Stimulated activated CD4-positive, alpha-beta T cell treated with anti-CD3 and anti-CD28 coated beads, Interleukin-12 subunit alpha, Interleukin-12 subunit beta, amount 100 ng/mL, for 24 hours (primary cell): ENCODE measurements around the gene RTBDN.

Experiments used
- DNase-seq, 2 experiments: peaks; one replicate each; pipeline ENCODE4 v3.0.0-alpha.2; 2020; ENCODE audit warnings: low read depth in 2 of 2

The RTBDN gene

DNA sequence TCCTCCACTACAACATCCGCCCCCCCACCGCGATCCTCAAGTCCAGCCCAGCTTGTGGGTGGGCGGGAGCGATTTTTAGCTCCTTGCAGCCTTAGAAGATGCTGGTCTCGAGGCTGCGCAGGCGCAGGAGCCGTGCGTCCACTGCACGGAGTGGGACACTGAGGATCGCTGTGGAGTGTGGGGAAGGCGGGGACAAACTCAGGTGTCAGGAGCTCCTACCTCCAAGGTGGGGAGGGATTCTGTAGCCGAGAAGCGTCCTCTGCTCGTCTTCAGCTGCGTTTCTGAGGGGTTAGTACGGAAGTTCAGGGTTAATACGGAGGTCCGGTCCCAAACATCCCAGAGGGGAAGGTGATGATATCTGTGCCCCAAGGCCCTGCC, at the start of gene RTBDN:
TSS of gene RTBDN (minus strand) at position 14 of the 378 bp plus-strand sequence. CDS start 4,600 bp downstream, outside the sequence.
- DNase-seq = no peak

DNA sequence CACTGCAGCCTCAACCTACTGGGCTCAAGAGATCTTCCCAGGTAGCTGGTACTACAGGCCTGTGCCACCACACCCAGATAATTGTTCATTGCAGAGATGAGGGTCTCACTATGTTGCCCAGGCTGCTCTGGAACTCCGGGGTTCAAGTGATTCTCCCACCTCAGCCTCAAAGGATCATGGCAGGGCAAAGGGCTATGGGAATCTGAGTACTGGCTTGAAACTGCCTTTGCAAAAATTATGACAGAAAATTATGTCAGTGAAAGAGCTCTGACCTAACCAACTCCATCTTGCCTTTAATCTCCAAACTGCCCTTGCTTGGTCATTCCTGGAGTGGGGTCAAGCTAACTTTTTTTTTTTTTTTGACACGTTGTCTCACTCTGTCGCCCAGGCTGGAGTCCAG, 48.2 kb upstream of the RTBDN start:
- DNase-seq = no peak

DNA sequence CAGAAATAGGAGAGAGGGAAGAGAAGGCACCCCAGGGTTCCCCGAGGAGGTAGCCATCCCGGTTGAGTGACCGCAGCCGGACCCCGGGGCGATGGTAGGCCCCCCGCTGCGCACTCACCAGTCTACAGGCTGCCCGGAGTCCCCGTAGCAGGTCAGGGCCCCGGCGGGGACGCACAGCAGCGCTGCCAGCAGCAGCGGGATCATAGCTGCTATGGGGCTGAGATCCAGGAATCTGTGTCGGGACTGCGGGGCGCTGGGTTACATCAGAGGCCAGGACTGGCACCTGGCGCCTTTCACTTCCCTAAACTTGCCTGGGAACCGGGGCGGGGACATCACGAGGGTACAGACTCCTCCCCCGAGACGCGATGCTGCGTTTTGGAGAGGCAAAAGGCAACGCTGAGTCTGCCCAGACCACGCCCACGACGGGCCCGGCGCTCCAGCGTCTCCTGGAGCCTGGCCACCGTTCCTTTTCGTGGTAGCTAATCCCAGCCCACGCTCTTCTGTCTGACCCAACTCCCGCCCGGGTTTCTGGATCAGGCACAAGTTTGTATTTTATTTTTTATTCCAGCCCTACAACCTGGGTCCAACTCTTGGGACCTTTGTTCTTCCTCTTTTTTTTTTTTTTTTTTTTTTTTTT, 46.9 kb upstream of the RTBDN start, which contains the start of gene DNASE2:
TSS of gene DNASE2 (minus strand) at position 278 of the 637 bp plus-strand sequence. CDS start at position 204, 74 bp downstream.
- DNase-seq = peak; percentile 80 to 93

DNA sequence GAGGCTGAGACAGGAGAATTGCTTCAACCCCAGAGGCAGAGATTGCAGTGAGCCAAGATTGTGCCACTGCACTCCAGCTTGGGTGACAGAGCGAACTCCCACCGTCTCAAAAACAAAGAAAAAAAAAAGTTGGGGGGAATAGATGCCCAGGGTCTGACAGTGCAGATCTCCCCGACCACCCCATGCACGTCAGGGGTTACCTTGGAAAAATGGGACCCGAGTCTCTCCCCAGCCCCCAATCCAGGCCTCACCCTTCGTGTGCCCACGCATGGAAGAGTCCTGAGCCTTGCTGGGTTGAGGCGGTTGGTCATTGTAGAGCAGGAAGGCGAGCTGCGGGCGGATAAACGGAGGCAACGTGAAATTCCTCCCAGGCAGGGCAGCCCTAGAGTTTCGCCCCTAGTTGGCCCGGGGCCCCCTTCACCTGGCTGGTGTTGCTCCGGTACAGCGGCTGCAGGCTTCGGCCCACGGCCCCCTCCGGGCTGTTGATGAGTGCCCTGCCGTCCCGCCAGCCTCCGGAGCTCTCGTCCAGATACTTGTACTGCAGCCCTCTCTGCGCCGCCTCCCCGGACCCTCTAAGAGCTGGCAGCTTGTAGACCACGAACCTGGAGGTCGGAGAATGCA, 46.3 kb upstream of the RTBDN start:
- DNase-seq = no peak

DNA sequence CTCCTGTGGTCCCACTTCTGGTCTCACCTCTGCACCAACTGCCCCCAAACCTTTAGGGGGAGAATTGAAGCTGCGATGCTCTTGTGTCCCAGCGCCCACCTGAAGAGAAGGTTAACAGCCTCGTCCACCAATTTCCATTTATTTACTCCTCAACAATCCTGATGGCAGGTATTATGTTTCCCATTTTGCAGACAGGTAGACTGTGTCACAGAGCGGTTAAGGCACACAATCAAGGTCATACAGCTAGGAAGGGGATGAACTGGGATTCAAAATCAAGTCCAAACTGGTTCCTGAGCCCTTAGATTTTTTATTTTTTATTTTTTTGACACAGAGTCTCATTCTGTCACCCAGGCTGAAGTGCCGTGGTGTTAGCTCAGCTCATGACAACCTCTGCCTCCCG, 40.7 kb upstream of the RTBDN start:
- DNase-seq = no peak

DNA sequence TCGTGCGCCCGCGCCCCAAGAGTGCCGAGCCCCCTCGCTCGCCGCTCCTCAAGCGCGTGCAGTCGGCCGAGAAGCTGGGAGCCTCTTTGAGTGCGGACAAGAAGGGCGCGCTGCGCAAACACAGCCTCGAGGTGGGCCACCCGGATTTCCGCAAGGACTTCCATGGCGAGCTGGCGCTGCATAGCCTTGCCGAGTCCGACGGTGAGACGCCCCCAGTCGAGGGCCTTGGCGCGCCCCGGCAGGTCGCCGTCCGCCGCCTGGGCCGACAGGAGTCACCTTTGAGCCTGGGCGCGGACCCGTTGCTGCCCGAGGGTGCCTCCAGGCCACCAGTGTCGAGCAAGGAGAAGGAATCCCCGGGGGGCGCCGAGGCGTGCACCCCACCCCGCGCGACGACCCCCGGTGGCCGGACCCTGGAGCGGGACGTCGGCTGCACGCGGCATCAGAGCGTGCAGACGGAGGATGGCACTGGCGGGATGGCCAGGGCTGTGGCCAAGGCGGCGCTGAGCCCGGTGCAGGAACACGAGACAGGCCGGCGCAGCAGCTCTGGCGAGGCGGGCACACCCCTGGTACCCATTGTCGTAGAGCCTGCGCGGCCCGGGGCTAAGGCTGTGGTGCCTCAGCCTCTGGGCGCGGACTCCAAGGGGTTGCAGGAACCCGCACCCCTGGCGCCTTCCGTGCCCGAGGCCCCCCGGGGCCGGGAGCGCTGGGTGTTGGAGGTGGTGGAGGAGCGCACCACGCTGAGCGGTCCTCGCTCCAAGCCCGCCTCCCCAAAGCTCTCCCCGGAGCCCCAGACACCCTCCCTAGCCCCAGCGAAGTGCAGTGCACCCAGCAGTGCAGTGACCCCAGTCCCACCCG, 39.7 kb upstream of the RTBDN start:
- no peak for DNase-seq

DNA sequence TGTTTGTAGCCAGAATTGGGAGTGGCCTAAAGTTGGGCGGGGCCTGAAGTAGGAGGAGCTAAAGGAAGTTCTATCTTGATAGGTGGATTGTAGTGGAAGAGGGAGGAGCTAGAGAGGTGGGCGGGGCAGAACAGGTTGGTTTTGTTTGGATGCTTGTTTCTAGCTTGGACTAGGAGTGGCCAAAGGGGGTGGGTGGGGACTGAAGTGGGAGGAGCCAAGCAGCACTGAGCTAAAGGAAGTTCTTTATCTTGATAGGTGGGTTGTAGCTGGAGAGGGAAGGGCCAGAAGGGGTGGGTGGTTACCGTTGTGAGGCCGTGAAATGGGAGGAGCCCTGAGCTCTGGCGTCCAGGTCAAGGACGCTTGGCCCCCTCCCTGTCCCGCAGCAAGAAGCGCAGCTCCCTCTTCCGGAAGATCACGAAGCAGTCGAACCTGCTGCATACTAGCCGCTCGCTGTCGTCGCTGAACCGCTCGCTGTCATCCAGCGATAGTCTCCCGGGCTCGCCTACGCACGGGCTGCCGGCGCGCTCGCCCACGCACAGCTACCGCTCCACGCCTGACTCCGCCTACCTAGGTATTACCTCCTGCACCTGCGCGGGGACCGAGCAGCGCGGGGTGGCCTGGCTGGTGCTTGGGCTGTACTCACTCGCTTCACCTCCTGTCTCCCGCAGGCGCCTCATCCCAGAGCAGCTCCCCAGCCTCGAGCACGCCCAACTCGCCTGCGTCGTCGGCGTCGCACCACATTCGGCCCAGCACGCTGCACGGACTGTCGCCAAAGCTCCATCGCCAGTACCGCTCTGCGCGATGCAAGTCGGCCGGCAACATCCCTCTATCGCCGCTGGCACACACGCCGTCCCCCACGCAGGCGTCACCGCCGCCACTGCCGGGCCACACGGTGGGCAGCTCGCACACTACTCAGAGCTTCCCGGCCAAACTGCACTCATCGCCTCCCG, 38.8 kb upstream of the RTBDN start:
- peak in 1 of 2 experiments; percentile 43 for DNase-seq

DNA sequence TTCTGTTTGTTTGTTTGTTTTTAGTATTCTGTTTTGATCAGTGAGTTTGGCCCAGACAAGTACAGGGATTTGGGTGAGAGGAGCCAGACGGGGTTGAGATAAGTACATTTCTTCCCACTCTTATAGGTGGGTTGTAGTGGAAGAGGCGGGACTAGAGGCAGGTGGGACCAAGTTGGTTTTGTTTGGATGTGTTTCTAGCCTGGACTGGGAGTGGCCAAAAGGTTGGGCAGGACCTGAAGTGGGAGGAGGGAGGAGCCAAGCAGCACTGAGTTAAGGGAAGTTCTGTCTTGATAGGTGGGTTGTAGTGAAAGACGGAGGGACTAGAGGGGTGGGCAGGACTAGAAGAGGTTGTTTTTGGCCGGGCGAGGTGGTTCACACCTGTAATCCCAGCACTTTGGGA, 37.9 kb upstream of the RTBDN start:
- DNase-seq = no peak

DNA sequence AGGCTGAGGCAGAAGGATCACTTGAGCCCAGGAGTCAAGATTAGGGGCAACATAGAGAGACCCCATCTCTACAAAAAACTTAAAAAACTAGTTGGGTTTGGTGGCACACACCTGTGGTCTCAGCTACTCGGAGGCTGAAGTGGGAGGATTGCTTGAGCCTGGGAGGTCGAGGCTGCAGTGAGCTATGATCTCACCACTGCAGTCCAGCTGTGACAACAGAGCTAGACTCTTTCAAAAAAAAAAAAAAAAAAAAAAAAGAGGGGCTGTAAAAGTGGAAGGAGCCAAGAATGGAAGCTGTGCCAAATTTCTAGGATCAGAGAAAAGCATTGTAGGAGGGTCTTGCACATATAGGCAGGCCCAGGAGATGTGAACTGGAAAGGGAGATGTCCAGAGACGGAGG, 37.3 kb upstream of the RTBDN start:
- no peak for DNase-seq

DNA sequence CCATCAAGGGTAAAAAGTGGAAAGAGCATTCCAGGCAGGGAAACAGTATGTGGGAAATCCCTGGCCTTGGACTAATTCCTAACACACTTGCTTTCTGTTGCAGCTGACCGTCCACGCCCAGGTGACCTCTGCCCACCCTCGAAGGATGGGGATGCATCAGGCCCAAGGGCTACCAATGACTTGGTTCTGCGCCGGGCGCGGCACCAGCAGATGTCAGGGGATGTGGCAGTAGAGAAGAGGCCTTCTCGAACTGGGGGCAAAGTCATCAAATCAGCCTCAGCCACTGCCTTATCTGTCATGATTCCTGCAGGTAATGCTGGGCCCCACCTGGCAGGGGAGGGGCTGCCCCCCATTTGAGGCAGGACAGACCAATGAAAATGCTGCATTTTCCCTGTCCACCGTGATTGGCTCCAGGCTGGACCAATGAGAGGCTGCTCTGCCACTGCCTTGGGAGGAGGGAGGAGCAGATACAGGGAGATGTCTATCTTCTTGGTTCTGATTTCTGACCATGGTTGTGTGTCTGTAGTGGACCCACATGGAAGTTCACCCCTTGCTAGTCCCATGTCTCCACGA, 34.2 kb upstream of the RTBDN start:
- DNase-seq = no peak

DNA sequence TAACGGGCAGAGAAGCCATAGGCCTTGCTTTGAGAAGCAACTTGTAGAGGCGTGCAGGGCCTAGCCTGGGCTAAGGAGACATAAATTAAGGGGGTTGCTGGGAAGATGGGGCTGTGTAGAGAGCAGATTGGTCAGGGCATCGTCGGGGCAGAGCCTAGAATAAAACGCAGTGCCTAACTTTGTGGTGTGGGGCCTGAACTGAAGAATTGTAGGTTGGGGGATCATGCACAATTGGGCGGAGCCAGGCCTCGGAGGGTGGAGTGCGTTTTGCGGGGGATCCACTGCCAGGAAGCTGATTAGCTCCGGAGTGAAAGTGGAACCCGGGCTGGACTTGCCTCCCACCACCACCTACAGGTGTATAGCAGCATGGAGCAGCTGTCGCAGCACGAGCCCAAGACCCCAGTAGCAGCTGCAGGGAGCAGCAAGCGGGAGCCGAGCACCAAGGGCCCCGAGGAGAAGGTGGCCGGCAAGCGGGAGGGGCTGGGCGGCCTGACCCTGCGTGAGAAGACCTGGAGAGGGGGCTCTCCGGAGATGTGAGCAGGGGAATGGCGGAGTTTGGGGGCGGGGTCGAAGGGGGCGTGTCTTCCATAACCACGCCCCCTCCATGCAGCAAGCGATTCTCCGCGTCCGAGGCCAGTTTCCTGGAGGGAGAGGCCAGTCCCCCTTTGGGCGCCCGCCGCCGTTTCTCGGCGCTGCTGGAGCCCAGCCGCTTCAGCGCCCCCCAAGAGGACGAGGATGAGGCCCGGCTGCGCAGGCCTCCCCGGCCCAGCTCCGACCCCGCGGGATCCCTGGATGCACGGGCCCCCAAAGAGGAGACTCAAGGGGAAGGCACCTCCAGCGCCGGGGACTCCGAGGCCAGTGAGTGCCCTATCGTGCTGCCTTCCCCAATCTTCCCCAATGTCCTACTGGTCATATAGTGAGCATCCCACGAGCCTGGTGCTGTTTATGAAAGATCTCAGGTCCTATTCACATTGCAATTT, 33.0 kb upstream of the RTBDN start:
- DNase-seq = peak; percentile 43 to 57

DNA sequence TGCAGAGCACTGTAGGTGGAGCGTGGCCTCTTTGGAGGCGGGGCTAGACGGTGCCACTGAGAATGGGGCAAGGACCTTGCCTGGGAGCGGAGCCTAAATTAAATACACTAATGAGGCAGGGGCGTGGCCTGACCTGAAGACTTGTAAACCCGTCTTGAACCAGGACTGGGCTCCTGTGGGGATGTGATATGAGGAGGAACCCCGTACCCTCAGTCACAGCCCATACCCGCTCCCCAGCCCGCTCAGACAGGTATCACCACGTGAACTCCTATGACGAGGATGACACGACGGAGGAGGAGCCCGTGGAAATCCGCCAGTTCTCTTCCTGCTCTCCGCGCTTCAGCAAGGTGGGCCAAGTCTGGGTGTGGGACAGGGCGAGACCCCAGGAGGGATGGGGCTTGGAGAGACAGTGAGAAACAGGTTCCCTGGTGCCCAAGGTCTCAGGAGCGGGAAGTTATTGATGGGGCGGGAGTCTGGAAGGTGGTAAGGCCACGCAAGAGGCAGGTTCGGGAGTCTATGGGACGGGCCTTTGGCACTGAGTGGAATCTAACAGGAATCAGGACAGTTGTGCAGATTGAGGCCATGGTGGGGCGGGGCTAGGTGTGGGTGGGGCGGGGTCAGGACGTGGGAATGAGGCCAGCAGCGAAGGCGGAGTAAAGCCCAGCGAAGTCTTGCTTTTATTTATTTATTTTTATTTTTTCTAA, 32.2 kb upstream of the RTBDN start:
- DNase-seq = no peak

DNA sequence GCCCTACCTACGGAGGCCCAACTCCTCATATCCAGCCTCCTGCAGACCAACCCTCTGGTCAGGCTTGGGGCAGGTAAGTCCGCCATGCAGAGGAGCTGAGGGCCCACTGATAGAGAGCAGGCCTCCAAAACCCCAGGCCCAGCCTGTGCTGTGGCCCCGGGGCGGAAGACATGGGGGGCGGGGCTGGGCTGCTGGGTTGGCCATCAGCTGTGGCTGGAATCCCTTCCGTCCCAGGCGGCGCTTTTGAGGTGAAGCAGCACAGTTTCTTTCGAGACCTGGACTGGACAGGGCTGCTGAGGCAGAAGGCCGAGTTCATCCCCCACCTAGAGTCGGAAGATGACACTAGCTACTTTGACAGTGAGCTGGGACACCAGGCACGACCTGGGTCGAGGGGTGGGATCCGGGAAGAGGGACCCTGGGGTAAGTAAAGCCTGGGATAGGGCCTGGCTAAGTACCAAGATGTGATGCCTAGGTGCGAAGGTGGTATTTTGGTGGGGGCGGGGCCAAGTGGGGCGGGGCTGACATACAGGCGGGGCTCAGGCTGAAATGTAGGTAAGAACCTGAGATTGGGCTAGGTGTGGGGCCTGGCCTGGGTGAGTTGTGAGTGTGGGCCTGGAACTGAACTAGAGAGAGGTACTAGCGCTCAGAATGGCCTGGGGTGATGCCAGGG, 31.5 kb upstream of the RTBDN start:
- no peak for DNase-seq

DNA sequence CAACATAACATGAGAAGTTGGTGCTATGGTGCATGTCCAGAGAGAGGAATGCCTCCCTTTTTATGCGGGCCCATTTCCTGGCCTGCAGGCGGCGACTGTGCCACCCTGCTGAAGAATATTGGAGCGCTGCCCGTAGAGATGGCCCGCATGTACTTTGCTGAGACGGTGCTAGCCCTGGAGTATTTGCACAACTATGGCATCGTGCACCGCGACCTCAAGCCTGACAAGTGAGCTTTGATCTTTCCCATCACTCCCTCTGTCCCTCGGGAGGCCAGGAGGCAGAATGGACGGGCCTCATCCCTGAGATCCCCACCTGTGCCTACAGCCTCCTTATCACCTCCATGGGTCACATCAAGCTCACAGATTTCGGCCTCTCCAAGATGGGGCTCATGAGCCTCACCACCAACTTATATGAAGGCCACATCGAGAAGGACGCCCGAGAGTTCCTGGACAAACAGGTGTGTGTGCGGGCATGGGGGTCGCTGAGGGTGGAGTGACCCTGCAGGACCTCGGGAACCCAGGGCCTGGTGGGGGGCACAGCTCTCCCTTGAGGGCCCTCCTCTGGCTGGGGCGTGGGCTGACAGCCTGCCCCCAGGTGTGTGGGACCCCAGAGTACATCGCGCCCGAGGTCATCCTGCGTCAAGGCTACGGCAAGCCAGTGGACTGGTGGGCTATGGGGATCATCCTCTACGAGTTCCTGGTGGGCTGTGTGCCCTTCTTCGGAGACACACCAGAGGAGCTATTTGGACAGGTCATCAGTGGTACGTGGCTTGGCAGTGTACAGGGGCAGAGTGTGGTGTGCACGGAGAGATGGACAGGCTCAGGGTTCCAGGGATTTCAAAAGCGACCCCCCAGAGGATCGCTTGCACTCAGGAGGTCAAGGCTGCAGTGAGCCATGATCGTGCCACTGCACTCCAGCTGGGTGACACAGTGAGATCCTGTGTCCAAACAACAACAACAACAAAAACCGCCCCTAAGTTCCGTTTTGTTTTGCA, 30.6 kb upstream of the RTBDN start:
- DNase-seq = no peak

DNA sequence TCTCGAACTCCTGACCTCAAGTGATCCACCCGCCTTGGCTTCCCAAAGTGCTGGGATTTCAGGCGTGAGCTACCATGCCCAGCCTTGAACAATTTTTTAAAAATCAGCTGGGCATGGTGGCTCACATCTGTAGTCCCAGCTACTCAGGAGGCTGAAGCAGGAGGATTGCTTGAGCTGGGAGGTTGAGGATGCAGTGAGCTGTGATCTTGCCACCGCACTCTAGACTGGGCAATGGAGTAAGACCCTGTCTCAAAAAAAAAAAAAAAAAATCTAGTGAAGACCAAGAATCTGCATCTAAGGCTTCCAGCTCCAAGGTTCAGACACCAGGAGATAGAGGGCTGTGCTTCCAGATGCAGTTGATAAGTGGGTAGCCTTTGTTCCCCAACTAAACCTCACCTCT, 29.8 kb upstream of the RTBDN start:
- DNase-seq = no peak

DNA sequence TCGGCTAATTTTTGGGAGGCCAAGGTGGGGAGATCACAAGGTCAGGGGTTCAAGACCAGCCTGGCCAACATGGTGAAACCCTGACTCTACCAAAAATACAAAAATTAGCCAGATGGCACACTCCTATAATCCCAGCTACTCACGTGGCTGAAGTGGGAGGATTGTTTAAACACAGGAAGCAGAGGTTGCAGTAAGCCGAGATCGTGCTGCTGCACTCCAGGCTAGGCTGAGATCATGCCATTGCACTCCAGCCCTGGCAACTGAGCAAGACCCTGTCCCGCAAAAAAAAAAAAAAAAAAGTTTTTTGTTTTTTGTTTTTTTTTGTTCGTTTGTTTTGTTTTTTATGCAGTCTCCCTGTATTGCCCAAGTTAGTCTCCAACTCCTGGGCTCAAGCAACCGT, 25.2 kb upstream of the RTBDN start:
- DNase-seq = no peak
